Smooth muscle cell of the brain vasculature (primary cell): ENCODE results near the gene TADA1.
A peak's percentile ranks its signal among the peaks of the same experiment; 100 is the strongest.

Source experiments
- DNase-seq: peaks from one replicate; pipeline ENCODE4 v3.0.0-alpha.2; 2012; ENCODE audit warnings: low read depth, low spot score

Gene TADA1, protein sequence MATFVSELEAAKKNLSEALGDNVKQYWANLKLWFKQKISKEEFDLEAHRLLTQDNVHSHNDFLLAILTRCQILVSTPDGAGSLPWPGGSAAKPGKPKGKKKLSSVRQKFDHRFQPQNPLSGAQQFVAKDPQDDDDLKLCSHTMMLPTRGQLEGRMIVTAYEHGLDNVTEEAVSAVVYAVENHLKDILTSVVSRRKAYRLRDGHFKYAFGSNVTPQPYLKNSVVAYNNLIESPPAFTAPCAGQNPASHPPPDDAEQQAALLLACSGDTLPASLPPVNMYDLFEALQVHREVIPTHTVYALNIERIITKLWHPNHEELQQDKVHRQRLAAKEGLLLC

DNA sequence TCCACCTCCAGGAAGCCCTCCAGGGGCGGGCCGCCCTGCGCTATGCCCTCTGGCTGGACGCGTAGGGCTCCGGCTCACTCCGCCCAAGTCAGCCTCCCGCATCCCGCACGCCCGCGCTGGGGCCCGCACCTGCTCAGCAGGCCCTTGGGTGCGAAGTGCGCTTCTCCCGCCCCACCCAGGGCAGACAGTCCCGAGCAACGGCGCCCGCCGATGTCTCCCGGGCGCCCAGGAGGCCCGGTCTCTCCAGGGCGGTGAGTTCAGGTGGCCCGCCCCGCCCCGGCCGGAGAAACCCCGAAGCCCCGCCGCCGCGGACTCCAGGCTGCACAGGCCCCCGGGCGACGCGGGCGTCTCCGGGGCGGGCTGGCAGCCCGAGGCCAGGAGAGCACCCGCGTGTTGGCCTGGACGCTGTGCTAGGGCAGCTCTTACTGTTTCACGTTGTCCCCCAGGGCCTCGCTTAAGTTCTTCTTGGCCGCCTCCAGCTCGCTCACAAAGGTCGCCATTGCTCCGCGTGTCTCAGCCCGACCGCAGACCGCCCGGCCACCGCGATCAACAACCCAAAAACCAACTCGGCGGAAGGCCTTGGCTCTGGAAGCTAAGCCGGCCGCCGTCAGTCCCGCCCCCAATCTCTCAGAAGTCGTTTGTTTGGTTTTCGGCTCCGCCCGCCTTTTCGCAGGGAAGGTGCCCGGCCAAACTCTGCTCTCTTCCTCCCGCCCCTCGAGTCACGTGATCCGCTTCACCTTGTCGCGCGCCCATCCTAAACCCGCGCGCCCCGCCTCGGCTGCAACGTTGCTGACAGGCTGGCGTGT lies at the start of gene TADA1:
Gene TADA1, minus strand, starts transcription at position 531 of the 806 bp plus-strand sequence. Its CDS starts 31 bp downstream, at position 500.
- DNase-seq: peak; percentile 91

DNA sequence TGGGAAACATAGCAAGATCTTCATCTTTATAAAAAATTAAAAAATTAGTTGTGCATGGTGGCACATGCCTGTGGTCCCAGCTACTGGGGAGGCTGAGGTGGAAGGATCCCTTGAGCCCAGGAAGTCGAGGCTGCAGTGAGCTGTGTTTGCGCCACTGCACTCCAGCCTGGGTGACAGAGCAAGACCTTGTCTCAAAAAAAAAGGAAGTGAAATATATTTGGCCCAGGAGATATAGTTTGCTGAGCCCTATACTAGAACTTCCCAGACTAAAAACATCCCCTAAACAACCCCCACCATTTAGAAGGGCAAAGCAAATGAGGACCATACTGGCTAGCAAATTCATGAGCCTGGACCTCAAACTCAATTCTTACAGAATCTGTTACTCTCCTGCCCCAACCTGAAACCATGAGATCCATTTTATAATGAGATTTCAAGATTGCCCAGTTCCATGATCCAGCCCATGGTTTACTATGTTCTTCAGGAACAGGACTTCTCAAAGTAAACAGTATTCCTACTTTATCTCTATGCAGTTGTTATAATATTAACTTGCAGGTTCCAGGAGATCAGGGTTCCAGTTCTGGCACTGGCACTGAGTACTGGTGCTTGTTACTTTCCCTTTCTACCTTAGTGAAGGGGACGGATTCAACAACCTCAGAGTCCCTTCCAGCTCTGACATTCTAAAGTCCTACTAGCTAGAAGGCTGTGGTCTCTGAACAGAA lies 48.9 kb upstream of the TADA1 start:
- DNase-seq: no peak

DNA sequence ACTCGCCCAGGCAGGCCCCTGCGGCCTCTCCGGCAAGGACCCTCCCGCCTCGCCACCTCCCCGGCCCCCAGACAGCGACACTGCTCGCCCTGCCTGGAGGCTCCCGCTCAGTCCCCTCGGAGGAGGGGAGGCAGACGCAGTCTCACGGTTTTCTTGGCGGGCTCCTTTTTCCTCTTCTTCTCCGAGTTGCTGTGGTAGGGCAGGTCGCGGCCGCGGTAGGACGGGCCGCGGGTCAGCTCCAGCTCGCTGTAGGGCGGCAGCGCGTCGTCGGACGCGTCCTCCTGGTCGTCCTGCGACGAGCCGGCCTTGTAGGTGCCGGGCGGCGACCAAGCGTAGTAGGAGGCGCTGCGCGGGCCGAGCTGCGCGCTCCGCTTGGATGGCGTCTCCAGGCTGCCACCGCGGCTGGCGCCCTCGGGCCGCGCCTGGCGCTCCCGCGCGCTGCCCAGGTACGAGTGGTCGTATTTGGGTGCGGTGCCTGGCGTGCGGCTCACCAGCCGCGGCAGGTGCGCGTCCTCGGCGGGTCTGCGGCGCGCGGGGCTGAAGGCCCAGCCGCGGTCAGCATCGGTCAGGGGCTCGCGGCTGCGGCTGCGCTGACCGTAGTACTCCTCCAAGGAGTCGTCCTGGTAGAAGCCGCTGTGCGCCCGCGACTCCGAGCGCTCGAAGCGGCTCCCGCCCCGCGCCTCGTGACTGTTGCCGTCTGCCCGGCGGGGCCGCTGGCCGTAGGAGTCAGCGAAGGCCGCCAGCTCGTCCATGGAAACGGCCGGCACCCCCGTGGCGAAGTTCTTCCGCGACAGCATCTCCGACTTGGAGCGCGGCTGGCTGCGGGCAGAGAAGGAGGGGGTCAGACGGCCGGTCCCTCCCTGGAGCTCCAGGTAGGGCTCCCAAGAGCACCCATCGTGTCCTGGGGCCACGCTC lies 44.8 kb upstream of the TADA1 start:
- no peak for DNase-seq

DNA sequence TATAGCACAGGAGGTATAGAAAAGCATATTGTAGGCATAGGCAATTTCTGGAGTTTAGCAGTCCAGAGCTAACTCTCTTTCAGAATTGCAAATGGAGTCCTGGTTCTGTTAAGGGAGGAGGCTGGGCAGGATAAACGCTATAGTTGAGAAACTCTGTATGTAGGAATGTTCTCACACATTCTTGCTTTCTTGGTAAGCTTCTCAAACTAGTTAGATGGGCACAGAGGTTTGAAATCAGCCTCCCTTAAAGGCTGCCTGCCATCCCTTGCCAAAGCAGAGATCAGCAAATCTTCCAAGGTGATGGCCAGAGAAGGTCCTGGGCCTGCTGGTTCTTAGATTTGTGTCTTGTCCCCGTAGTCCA lies 42.9 kb upstream of the TADA1 start:
- DNase-seq: no peak

DNA sequence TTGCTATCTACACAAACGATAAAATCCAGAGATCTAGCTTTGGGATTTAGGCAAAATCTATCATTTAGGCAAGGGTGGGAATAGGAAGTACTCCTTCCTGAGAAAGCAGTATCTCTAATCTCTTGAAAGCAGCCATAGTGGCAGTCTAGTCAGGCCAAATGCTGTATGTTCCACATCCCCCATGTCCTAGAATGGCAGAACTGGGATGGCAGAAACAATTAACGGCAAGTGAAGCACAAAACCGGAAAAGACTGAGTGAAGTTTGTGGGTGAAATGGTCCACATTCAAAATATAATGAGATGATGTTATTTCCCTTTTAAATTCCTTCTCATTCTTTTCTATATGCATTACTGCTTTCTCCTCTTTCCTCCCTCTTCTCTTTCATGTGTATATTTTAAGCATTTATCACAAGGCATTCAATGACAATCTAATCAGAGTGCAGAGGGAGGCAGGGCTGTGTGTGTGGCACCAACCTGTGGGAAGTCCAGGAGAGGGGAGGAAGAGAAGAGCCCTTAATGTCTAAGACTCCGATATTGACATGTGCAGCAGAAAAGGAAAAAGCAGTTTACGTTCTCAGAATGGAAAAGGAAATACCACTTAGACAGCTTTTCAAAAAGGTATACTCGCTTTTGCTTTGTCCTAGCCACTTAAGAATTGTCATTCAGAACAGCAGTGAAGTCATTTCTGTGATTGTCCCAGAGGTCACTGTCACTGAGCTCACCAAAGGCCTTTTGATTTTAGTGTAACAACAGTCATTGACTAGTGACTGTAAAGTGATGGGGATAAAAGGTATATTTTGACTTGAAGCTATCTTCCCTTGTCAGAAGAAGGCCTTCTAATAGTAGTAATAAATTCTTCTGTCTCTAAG lies 42.3 kb upstream of the TADA1 start:
- DNase-seq: no peak

DNA sequence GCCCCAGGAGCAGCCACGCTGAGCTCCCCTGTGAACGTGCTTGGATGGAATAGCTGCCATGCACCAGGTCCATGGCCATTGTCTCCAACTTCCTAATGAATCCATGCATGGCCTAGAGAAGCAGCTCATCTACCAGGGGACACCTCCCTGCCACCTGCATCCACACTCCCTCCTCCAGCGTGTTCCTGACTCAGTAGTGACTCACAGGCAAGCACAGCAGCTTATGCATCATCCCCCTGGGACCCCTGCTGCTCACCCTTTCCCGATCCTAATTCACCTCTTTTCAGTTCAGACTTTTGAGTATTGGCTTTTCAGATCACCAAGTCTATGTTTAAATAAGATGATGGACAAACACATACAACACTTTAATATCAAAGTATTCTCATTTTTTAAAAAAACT lies 39.9 kb upstream of the TADA1 start:
- peak; percentile 40 for DNase-seq

DNA sequence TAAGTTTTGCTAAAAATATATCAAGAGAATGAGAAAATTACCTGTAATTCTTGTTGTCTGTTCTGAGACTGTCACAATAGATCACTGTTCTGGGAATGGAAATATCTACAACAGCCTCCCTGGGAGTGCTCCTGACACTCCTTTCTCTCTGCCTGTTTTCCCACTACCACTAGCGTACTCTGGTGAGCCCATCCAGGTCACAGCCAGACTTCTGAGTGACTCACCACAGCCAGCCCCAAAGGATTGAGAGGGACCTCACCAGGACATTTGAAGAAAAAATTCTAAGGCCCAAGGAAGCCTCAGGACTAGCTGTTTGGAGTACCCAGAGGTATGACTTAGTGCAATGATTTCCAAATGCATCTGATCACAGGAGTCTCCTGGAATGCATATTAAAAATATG lies 39.0 kb upstream of the TADA1 start:
- no peak for DNase-seq

DNA sequence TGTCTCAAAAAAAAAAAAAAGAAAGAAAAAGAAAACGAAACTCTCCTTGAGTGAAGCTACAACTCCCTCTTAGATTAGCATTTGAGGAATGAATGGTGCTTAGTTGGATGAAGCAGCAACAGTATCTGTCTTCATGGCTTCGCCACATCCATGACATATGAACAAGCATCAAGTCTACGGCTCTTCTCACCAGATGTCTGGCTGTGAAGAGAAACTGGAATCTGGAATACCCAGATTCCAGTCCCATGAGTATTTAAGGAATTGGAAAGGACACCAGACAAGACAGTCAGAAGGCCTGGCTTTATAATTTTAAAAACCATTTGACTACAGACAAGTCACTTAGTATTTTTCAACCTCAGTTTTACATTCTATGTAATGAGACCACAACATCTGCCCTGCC lies 38.0 kb upstream of the TADA1 start:
- DNase-seq: no peak

DNA sequence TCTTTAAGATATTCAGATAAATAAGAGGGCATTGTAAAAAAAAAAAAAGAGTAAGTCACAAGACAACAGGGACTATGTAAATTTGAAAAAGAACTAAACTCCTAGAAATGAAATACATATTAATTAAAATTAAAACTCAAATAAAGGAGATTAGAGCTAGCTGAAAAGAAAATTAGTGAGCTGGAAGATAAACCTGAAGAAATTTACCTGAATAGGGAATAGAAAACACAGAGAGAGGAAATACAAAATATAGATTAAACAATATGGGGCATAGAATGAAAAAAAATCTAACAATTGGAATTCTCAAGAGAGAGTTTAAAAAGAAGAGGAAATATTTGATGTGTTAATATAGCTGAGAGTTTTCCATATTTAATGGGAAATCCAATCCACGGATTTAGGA lies 35.6 kb upstream of the TADA1 start:
- DNase-seq: no peak

DNA sequence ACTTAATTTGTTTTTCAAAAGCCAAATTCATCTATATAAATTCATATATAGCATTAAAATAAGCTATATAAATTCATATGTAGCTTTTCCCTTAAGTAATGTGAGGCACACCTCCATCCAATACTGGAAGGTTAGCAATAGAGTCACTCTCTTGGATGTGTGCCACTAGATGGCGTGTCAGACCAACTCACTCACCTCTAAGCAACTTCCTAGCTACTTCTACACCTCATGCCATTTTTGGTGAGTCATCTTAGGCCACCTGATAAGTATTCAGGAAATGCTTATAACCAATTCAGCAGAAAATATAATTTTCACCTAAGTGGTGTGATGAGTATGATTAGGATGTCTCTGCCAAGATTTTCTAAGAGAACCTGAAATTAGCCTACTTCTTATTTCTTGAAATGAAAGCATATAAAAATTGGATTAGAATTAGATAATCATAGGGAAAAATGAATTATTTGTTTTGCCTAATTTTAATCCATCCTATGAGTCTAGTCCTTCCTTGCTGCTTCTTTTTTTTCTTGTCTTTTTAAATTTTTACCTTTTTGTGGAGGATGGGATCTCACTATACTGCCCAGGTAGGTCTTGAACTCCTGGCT lies 34.4 kb upstream of the TADA1 start:
- peak; percentile 73 for DNase-seq

DNA sequence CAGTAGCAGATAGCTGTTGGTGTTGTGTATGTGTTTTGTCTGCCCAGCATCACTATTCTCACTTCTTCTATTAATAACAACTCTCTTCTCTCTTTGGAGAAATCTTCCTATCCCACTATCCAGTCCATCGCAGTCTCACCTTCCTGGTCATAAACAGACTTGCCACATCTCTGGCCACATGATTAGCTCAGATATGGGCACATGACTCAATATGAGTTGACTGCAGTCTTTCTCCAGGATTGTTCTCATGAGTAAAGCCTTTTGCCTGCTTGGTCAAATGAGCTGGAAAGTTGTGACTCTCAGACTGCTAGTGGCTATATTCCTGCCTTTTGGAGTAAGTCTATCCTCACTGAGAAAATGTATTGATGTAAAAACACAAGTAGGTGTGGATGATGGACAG lies 32.9 kb upstream of the TADA1 start:
- DNase-seq: no peak

DNA sequence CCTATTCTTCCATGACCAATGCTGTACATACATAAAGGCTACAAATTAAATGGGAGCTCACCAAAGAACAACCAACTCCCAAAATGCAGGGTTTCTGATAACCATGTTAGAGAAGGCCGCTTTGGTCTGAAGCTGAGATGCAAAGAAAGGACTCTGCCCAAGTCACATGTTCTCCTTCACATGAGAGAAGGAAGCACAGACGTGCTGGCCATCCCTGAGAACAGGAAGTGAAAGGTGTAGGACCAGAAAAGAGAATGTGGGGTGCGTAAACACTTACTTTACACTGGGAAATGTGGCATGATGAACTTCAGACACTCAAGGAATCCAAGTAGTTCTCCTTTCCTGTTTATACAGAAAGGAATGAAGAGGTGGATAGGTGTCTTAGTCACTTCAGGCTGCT lies 31.7 kb upstream of the TADA1 start:
- no peak for DNase-seq

DNA sequence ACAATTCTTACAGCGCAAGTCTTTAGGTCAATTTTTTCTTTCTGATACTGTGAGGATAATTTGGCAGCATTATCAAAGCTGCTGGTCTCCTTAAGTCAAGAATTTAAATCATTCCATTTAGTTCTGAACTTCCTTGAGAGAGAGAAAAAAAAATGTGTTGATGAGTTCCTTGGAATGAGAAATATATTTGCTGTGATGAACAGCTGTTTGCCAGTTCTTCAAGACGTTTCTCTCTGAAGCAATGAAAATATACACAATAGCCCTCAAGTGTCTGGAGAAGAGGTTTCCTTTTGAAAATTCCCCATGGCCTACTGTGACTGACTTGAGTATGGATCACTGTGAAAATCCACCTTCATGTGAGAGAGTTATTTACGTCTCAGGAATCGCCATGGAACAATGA lies 31.0 kb upstream of the TADA1 start:
- no peak for DNase-seq

DNA sequence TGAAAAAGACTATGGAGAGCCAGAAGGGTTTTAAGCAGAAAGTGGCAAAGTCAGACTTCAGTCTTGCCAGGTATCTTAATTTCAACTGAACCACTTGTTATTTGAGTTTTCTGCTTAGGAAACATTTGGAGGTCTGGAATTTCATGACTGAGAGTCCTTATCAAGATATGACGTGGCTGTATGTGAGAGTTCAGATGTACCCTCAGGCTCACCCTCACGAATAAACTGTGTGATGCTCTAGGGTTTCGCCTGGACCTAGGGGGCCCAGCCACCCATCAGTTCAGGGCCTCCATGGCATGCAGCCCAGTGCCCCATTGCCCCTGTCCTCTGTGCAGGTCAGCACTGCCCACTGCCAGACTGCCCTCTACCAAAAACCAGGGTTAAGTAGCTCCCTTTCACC lies 30.6 kb upstream of the TADA1 start:
- no peak for DNase-seq

DNA sequence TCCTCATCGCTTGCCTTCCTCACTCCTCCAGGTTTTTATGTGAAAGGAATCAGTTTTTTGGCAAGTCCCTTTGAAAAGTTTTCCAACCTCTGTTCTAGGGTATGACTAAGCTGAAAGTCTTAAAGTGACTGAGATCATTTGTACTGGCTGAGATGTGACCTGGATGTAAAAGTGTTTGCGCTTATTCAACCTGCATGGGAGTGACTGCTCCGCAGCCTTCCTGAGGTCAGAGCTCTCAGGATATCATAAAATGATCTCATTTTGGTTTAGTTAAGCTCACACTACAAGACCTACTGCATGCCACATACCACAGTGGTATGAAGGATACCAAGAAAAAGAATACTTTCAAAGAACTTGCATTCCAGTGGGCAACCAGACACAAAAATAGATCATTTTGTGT lies 29.8 kb upstream of the TADA1 start:
- no peak for DNase-seq

DNA sequence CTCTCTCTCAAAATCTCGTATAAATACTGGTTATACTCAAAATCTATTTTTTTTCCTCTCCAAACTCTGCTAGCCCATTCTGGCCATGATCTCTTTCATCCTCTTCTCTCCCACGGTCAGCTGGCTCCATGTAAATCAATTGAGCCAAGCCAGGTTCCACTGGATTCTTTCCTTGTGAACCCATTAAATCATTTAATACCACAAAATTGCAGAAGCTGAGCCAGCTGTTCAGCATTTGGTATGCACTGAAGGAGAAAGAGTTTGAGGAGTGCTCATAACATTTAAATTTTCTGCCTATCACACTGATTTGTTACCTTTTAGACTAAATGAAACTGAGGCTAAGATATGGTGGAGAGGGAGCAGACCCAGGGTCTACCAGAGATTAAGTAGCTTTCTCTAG lies 29.1 kb upstream of the TADA1 start:
- no peak for DNase-seq

DNA sequence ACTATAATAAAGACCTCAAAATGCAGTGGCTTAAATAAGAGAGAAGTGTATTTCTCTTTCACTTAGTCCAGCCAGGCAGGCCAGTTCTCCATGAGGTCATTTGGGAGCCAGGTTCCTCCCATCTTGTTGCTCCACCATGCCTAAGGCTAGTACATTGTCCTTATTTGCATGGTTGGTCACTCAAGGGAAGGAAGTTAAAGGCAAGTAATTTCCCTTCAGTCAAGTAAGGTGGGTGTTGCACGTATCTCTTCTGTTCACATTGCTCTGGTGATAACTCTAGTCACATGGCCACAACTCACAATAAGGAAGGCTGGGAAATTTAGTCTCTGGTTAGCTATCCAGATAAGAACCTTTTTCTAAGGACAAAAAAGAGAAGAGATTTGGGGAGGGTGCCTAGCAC lies 27.2 kb upstream of the TADA1 start:
- no peak for DNase-seq

DNA sequence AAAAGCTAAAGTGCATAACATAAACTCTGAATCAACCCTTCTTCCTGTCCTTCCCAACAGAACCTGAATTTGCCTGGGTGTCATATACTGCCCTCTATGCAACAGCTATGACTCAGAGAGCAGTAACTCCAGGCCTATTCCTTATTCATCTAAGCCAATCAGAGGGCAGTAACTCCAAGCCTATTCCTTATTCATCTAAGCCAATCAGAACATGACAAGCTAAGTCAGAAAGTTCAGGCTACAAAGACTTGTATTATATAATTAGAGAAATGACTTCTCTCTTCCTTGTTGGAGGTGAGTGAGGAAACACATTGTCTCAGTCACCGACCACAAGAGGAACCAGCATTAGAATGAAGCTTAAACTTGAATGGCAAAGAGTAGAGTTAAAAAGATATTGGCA lies 26.2 kb upstream of the TADA1 start:
- DNase-seq: no peak

DNA sequence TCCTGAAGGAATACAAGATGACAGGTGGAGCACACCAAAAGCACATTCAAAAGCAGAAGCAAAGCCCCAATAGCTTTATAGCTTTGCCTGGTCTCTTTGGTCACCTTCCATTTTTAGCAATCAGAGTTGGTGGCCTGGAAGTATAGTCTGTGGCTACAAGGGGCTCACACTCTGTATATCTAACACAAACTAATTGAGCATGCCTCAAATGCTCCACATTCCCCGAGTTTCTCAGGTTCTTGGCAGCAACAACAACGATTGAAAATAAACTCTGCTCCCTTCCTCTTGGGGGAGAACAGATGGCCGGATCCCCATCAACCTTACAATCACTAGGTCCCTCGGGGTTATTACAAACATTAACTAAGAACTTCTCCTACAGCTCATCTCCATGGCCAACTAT lies 24.9 kb upstream of the TADA1 start:
- no peak for DNase-seq

DNA sequence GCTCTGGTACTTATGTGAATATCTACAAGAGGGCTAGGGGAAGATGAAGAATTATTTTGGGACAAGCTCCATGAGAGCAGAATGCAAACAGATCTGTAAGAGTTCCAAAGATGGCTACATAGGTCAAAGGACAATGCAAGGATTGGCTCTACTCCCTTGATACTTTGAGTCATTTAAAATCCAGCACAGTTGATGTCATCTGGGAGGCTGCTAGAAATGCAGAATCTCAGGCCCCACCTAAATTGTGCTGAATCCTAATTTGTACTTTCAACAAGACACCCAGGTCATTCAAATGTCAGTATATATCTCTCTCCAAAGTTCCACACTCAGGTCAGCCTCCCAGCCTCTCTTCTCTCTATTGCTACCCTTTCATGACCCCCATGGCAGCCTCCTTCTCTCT lies 23.7 kb upstream of the TADA1 start:
- DNase-seq: no peak
